Neural progenitor cell (in vitro differentiated cells): ENCODE measurements around the gene GATAD2A.

ENCODE experiments used
- EZH2 ChIP-seq: fragments of 200-600 bp; sonication (generic); IDR thresholded peaks from 2 replicates; pipeline ENCODE4 v1.6.1; 2017; ENCODE audit warnings: antibody characterized with exemption, mild to moderate bottlenecking, moderate library complexity
- EZH2phosphoT487 ChIP-seq: fragments of 200-600 bp; sonication (generic); IDR thresholded peaks from 2 replicates; pipeline ENCODE4 v1.6.1; 2017; ENCODE audit warnings: antibody characterized with exemption
- TF ChIP-seq, protein P1 (sequence below): fragments of 200-600 bp; sonication (generic); IDR thresholded peaks from 2 replicates; pipeline ENCODE4 v1.5.1; 2017; ENCODE audit warnings: antibody characterized with exemption, mild to moderate bottlenecking

DNA sequence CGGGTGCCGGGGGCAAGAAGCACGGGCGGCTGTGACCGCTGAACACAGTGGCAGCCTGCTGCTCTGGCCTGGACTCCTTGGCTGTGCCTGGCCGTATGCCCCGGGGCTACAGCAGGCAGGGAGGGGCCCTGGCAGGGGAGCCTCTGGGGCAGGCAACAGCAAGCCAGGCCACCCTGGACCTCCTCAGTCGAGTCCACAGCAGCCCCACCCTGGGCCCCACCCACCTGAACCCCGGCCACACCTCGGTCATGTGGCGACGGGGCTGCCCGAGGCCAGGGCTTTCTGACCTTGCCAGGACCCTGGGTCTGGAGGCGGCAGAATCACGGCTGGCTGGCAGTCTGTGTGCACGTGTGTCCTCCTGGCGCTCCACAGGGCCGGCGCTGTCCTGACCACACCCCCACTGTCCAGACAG lies 141.3 kb downstream of the GATAD2A start:
- TF ChIP-seq, protein P1, sequence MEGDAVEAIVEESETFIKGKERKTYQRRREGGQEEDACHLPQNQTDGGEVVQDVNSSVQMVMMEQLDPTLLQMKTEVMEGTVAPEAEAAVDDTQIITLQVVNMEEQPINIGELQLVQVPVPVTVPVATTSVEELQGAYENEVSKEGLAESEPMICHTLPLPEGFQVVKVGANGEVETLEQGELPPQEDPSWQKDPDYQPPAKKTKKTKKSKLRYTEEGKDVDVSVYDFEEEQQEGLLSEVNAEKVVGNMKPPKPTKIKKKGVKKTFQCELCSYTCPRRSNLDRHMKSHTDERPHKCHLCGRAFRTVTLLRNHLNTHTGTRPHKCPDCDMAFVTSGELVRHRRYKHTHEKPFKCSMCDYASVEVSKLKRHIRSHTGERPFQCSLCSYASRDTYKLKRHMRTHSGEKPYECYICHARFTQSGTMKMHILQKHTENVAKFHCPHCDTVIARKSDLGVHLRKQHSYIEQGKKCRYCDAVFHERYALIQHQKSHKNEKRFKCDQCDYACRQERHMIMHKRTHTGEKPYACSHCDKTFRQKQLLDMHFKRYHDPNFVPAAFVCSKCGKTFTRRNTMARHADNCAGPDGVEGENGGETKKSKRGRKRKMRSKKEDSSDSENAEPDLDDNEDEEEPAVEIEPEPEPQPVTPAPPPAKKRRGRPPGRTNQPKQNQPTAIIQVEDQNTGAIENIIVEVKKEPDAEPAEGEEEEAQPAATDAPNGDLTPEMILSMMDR = no peak
- TF ChIP-seq EZH2phosphoT487 = no peak
- TF ChIP-seq EZH2 = no peak
